HCT116 (cell line): ENCODE results near the gene TAF15.

ENCODE experiments used
- EGR1 ChIP-seq: IDR thresholded peaks from 2 replicates; pipeline ENCODE4 v1.6.1; 2012; ENCODE audit warnings: low read depth
- RAD21 ChIP-seq: IDR thresholded peaks from 2 replicates; pipeline ENCODE4 v1.6.1; 2012; ENCODE audit warnings: low read depth, mild to moderate bottlenecking
- TF ChIP-seq, protein P1 (sequence below), 3 experiments: fragments of 200-600 bp in 1 of 3; sonication (generic) in 1 of 3; IDR thresholded peaks in 2 of 3; conservative IDR thresholded peaks in 1 of 3; 2 replicates each; pipeline ENCODE4 v1.5.1; 2012 to 2017; ENCODE audit warnings: low read depth in 2 of 3, low read length in 2 of 3, antibody characterized with exemption in 1 of 3, borderline replicate concordance in 1 of 3, control low read depth in 1 of 3, mild to moderate bottlenecking in 1 of 3, mixed read lengths in 1 of 3, mixed run types in 1 of 3, moderate library complexity in 1 of 3; ENCODE audit not compliant: insufficient read depth in 1 of 3

- TF ChIP-seq, protein P1, sequence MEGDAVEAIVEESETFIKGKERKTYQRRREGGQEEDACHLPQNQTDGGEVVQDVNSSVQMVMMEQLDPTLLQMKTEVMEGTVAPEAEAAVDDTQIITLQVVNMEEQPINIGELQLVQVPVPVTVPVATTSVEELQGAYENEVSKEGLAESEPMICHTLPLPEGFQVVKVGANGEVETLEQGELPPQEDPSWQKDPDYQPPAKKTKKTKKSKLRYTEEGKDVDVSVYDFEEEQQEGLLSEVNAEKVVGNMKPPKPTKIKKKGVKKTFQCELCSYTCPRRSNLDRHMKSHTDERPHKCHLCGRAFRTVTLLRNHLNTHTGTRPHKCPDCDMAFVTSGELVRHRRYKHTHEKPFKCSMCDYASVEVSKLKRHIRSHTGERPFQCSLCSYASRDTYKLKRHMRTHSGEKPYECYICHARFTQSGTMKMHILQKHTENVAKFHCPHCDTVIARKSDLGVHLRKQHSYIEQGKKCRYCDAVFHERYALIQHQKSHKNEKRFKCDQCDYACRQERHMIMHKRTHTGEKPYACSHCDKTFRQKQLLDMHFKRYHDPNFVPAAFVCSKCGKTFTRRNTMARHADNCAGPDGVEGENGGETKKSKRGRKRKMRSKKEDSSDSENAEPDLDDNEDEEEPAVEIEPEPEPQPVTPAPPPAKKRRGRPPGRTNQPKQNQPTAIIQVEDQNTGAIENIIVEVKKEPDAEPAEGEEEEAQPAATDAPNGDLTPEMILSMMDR (IDR thresholded peaks at IDR 0.05 in 2 of 3, conservative IDR thresholded peaks at IDR 0.05 in 1 of 3; ENCODE audit: borderline replicate concordance in 1 of 3, insufficient read depth in 1 of 3, low read depth in 2 of 3, low read length in 2 of 3): no peak
- TF ChIP-seq RAD21 (no peak), EGR1 (no peak)
Measured at GRCh38 chr17:35786941-35787432, 22.3 kb upstream of the TAF15 start.
